SK-N-SH (cell line): ENCODE measurements around the gene GPR15. TPM values are rescaled to one million over a fixed set of nuclear protein-coding genes. Genes with fewer than 3 reads are reported as not detected.

Source experiments
- CTCF ChIA-PET: fragments of 300-600, 350-600 bp; formaldehyde crosslinking; extraction: SDS; loops from one replicate; lab custom pipeline; 2021; lab: Yijun Ruan, JAX
- POLR2A ChIA-PET: fragments of 350-600 bp; sonication (Branson Sonifier 250); formaldehyde crosslinking; extraction: SDS; loops from one replicate; lab custom pipeline; 2020; ENCODE audit warnings: antibody characterized with exemption, inconsistent platforms; lab: Yijun Ruan, JAX
- DNase-seq: peaks from one replicate; pipeline ENCODE4 v3.0.0; 2012
- H2AFZ ChIP-seq: fragments of 200-600 bp; sonication (generic); 2 replicates; pipeline ENCODE4 v1.8.1; 2016; ENCODE audit warnings: antibody characterized with exemption, mild to moderate bottlenecking, low read depth
- H3F3A ChIP-seq: fragments of 200-600 bp; sonication (generic); replicated peaks from 2 replicates; pipeline ENCODE3; 2016; ENCODE audit warnings: antibody characterized with exemption, mild to moderate bottlenecking; ENCODE audit not compliant: insufficient read depth
- H3K27ac ChIP-seq, 2 experiments: fragments of 200-500 bp in 1 of 2; fragments of 200-600 bp in 1 of 2; sonication (Bioruptor generic) in 1 of 2; sonication (generic), shearing (Covaris generic) in 1 of 2; 2 replicates each; pipeline versions ENCODE4 v1.5.1 to v1.6.1; 2014 to 2016; ENCODE audit warnings: low read depth in 2 of 2, inconsistent platforms in 1 of 2, low read length in 1 of 2, mild to moderate bottlenecking in 1 of 2, mixed read lengths in 1 of 2
- H3K27me3 ChIP-seq: fragments of 200-600 bp; sonication (generic), shearing (Covaris generic); 2 replicates; pipeline ENCODE4 v1.6.1; 2016; ENCODE audit warnings: mixed run types; ENCODE audit not compliant: insufficient read depth
- H3K36me3 ChIP-seq, 2 experiments: fragments of 200-500 bp in 1 of 2; fragments of 200-600 bp in 1 of 2; sonication (Bioruptor generic) in 1 of 2; sonication (generic) in 1 of 2; replicated peaks in 1 of 2; 2 replicates each; pipeline versions ENCODE3 to v1.5.1; 2014 to 2016; ENCODE audit warnings: low read length in 1 of 2, mild to moderate bottlenecking in 1 of 2; ENCODE audit not compliant: insufficient read depth in 2 of 2, control insufficient read depth in 1 of 2
- H3K4me1 ChIP-seq, 2 experiments: fragments of 200-500 bp in 1 of 2; fragments of 200-600 bp in 1 of 2; sonication (Bioruptor generic) in 1 of 2; sonication (generic), shearing (Covaris generic) in 1 of 2; 2 replicates each; pipeline versions ENCODE4 v1.5.1 to v1.6.1; 2014 to 2016; ENCODE audit warnings: low read depth in 1 of 2, low read length in 1 of 2, mixed run types in 1 of 2; ENCODE audit not compliant: insufficient read depth in 2 of 2, control insufficient read depth in 1 of 2
- H3K4me2 ChIP-seq: fragments of 200-600 bp; sonication (generic), shearing (Covaris generic); 2 replicates; pipeline ENCODE4 v1.6.1; 2017; ENCODE audit warnings: mixed run types
- H3K4me3 ChIP-seq, 2 experiments: fragments of 200-500 bp in 1 of 2; fragments of 200-600 bp in 1 of 2; sonication (Bioruptor generic) in 1 of 2; sonication (generic), shearing (Covaris generic) in 1 of 2; 2 replicates each; pipeline versions ENCODE4 v1.5.1 to v1.8.1; 2014 to 2016; ENCODE audit warnings: low read depth in 2 of 2, inconsistent platforms in 1 of 2, low read length in 1 of 2, mild to moderate bottlenecking in 1 of 2, mixed read lengths in 1 of 2, moderate library complexity in 1 of 2
- H3K79me2 ChIP-seq: fragments of 200-600 bp; sonication (generic); 2 replicates; pipeline ENCODE4 v1.8.1; 2017; ENCODE audit warnings: mild to moderate bottlenecking; ENCODE audit not compliant: insufficient read depth
- H3K9ac ChIP-seq: fragments of 200-600 bp; sonication (generic); 2 replicates; pipeline ENCODE4 v1.6.1; 2017; ENCODE audit warnings: mixed run types
- H3K9me2 ChIP-seq: fragments of 200-600 bp; sonication (generic); 2 replicates; pipeline ENCODE4 v1.6.1; 2017; ENCODE audit warnings: mixed run types
- H3K9me3 ChIP-seq: fragments of 200-600 bp; sonication (generic); 2 replicates; pipeline ENCODE4 v1.6.1; 2017; ENCODE audit warnings: mixed run types, mild to moderate bottlenecking, moderate library complexity
- H4K20me1 ChIP-seq: fragments of 200-600 bp; sonication (generic); 2 replicates; pipeline ENCODE4 v1.6.1; 2017; ENCODE audit warnings: mild to moderate bottlenecking, mixed run types; ENCODE audit not compliant: insufficient read depth
- ELF1 ChIP-seq: IDR thresholded peaks from 2 replicates; pipeline ENCODE4 v1.4.0; 2012
- EP300 ChIP-seq, 2 experiments: IDR thresholded peaks; 2 replicates each; pipeline versions ENCODE4 v1.4.0 to v1.6.1; 2012; ENCODE audit warnings: borderline replicate concordance in 1 of 2, low read depth in 1 of 2, low read length in 1 of 2
- EZH2phosphoT487 ChIP-seq: fragments of 200-600 bp; sonication (generic); IDR thresholded peaks from 2 replicates; pipeline ENCODE4 v1.6.1; 2017; ENCODE audit warnings: low read depth, mixed run types, mild to moderate bottlenecking, antibody characterized with exemption, moderate library complexity, borderline replicate concordance
- FOSL2 ChIP-seq: IDR thresholded peaks from 2 replicates; pipeline ENCODE4 v1.4.0; 2012; ENCODE audit warnings: low read depth, mild to moderate bottlenecking, moderate library complexity, borderline replicate concordance
- FOXJ3 ChIP-seq: sonication (generic); formaldehyde crosslinking; IDR thresholded peaks from 2 replicates; pipeline ENCODE4 v1.5.1; 2020; ENCODE audit warnings: mild to moderate bottlenecking, missing genetic modification reagents
- FOXM1 ChIP-seq: IDR thresholded peaks from 2 replicates; pipeline ENCODE4 v1.4.0; 2012; ENCODE audit warnings: low read depth, mild to moderate bottlenecking
- JUND ChIP-seq: IDR thresholded peaks from 2 replicates; pipeline ENCODE4 v1.4.0; 2012
- MXI1 ChIP-seq: IDR thresholded peaks from 2 replicates; pipeline ENCODE4 v1.6.1; 2012; ENCODE audit warnings: mild to moderate bottlenecking, low read depth, low read length, improper control_type of control experiment
- RAD21 ChIP-seq: IDR thresholded peaks from 2 replicates; pipeline ENCODE4 v1.6.1; 2012; ENCODE audit warnings: mild to moderate bottlenecking, low read length
- REST ChIP-seq: IDR thresholded peaks from 2 replicates; pipeline ENCODE4 v1.6.1; 2012; ENCODE audit warnings: mild to moderate bottlenecking, low read depth, low read length, moderate library complexity
- RFX5 ChIP-seq: IDR thresholded peaks from 2 replicates; pipeline ENCODE4 v1.6.1; 2012; ENCODE audit warnings: mild to moderate bottlenecking, improper control_type of control experiment, low read length
- RXRA ChIP-seq: IDR thresholded peaks from 2 replicates; pipeline ENCODE4 v1.4.0; 2012; ENCODE audit warnings: low read depth, mild to moderate bottlenecking, borderline replicate concordance
- SMC3 ChIP-seq: IDR thresholded peaks from 2 replicates; pipeline ENCODE4 v1.6.1; 2012; ENCODE audit warnings: low read depth, low read length, improper control_type of control experiment
- TCF12 ChIP-seq: IDR thresholded peaks from 2 replicates; pipeline ENCODE4 v1.4.0; 2012
- USF1 ChIP-seq: IDR thresholded peaks from 2 replicates; pipeline ENCODE4 v1.4.0; 2012; ENCODE audit warnings: low read depth, borderline replicate concordance
- YY1 ChIP-seq: IDR thresholded peaks from 2 replicates; pipeline ENCODE4 v1.4.0; 2012; ENCODE audit warnings: low read depth, mild to moderate bottlenecking
- WGBS: methylation state at CpG from one replicate; pipeline ENCODE4 v1.1.6; 2017; ENCODE audit warnings: low lambda C conversion rate; 5-methylcytosine and 5-hydroxymethylcytosine counted together
- polyA plus RNA-seq, 3 experiments: library from polyadenylated mRNA; depleted of rRNA; stranded (reverse); fragments of >200 nt; gene quantifications; 2 replicates each; pipeline ENCODE4 v1.2.3, GENCODE V29; 2012
- TF ChIP-seq, protein P1 (sequence below): IDR thresholded peaks from 2 replicates; pipeline ENCODE4 v1.4.0; 2012; ENCODE audit warnings: low read depth, borderline replicate concordance

The GPR15 gene
- polyA plus RNA-seq, 1 of the 3 experiments (the other 2 are of a cell fraction), result not detected

GRCh38 chr3:98540346-98540745 lies 8.6 kb downstream of the GPR15 start:
- no peak overlapping the region for H2AFZ ChIP-seq
- DNase-seq, result no peak
- H3K79me2 ChIP-seq, result no peaks in the 10 kb centered on the region
- H3F3A ChIP-seq, result peaks cover 3% of the 10 kb centered on the region
- no peaks in the 10 kb centered on the region for H3K36me3 ChIP-seq
- no peaks in the 10 kb centered on the region for H3K9me2 ChIP-seq
- no peak overlapping the region for H3K4me2 ChIP-seq
- no peak for TF ChIP-seq FOSL2
- TF ChIP-seq ELF1, result no peak
- TF ChIP-seq JUND, result no peak
- no peak for TF ChIP-seq FOXJ3 (CRISPR knock-in tag)
- TF ChIP-seq, protein P1, sequence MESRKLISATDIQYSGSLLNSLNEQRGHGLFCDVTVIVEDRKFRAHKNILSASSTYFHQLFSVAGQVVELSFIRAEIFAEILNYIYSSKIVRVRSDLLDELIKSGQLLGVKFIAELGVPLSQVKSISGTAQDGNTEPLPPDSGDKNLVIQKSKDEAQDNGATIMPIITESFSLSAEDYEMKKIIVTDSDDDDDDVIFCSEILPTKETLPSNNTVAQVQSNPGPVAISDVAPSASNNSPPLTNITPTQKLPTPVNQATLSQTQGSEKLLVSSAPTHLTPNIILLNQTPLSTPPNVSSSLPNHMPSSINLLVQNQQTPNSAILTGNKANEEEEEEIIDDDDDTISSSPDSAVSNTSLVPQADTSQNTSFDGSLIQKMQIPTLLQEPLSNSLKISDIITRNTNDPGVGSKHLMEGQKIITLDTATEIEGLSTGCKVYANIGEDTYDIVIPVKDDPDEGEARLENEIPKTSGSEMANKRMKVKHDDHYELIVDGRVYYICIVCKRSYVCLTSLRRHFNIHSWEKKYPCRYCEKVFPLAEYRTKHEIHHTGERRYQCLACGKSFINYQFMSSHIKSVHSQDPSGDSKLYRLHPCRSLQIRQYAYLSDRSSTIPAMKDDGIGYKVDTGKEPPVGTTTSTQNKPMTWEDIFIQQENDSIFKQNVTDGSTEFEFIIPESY, result no peak
- TF ChIP-seq RXRA, result no peak
- H4K20me1 ChIP-seq, result no peaks in the 10 kb centered on the region
- 0 out of 2 replicates have a peak, but pooled peaks cover 4% of the 10 kb centered on the region for H3K9me3 ChIP-seq
- CTCF ChIA-PET, result interaction anchor here (1.4 kb wide), 1 partner anchor 13 kb away, joined by 3 read pairs; no protein-coding TSS in a partner anchor
- H3K9ac ChIP-seq, result no peak overlapping the region
- POLR2A ChIA-PET, result no interaction called here
- no peak overlapping the region for H3K27ac ChIP-seq
- no peaks in the 10 kb centered on the region for H3K4me1 ChIP-seq
- H3K27me3 ChIP-seq, result peaks cover 4% of the 10 kb centered on the region; the same call in 1 of the 2 replicates
- H3K4me3 ChIP-seq, result no peak overlapping the region
- WGBS, result 42% methylated on average over 3 of the region's 3 CpGs

GRCh38 chr3:98541695-98542094 lies 9.9 kb downstream of the GPR15 start:
- H3K27ac ChIP-seq, result no peak overlapping the region
- ChIA-PET POLR2A (no interaction called here), CTCF (interaction anchor here (1.4 kb wide), 1 partner anchor 11 kb away, joined by 3 read pairs; no protein-coding TSS in a partner anchor)
- TF ChIP-seq YY1, result no peak
- peaks cover 3% of the 10 kb centered on the region for H3F3A ChIP-seq
- no peak for DNase-seq
- H3K4me3 ChIP-seq, result no peak overlapping the region
- H3K4me1 ChIP-seq, result no peaks in the 10 kb centered on the region
- H3K36me3 ChIP-seq, result no peaks in the 10 kb centered on the region
- H2AFZ ChIP-seq, result no peak overlapping the region
- no peak overlapping the region for H3K4me2 ChIP-seq
- H4K20me1 ChIP-seq, result no peaks in the 10 kb centered on the region
- no peaks in the 10 kb centered on the region for H3K79me2 ChIP-seq
- H3K27me3 ChIP-seq, result peaks cover 4% of the 10 kb centered on the region; the same call in 1 of the 2 replicates
- H3K9me2 ChIP-seq, result no peaks in the 10 kb centered on the region
- no peak overlapping the region for H3K9ac ChIP-seq
- H3K9me3 ChIP-seq, result 0 out of 2 replicates have a peak, but pooled peaks cover 4% of the 10 kb centered on the region
- WGBS, result 12% methylated on average over 1 of the region's 1 CpG

- POLR2A ChIA-PET, result no interaction called here
- no peak for TF ChIP-seq TCF12
- no peak for TF ChIP-seq REST
- no peak for TF ChIP-seq ELF1
- TF ChIP-seq MXI1, result no peak
- no peak for TF ChIP-seq SMC3
- no peak for TF ChIP-seq RFX5
- TF ChIP-seq USF1, result no peak
- TF ChIP-seq FOXM1, result no peak
- TF ChIP-seq RAD21, result no peak
- TF ChIP-seq YY1, result no peak
- TF ChIP-seq JUND, result no peak
- TF ChIP-seq EP300 (IDR thresholded peaks at IDR 0.05; ENCODE audit: borderline replicate concordance in 1 of 2, low read depth in 1 of 2, low read length in 1 of 2), result no peak
- TF ChIP-seq EZH2phosphoT487, result no peak
Observed at GRCh38 chr3:98542623-98543022, 10.8 kb downstream of the GPR15 start.

More at GRCh38 chr3:98542623-98543022, 10.8 kb downstream of the GPR15 start:
- WGBS, result 25% methylated on average over 1 of the region's 1 CpG
- no peaks in the 10 kb centered on the region for H3K79me2 ChIP-seq
- 0 out of 2 replicates have a peak, but pooled peaks cover 4% of the 10 kb centered on the region for H3K9me3 ChIP-seq
- CTCF ChIA-PET, result no interaction called here
- H2AFZ ChIP-seq, result no peak overlapping the region
- H3F3A ChIP-seq, result peaks cover 3% of the 10 kb centered on the region
- no peak for DNase-seq
- no peaks in the 10 kb centered on the region for H4K20me1 ChIP-seq
- H3K4me3 ChIP-seq, result no peak overlapping the region
- no peak overlapping the region for H3K9ac ChIP-seq
- H3K27ac ChIP-seq, result no peak overlapping the region
- H3K36me3 ChIP-seq, result no peaks in the 10 kb centered on the region
- peaks cover 4% of the 10 kb centered on the region; the same call in 1 of the 2 replicates for H3K27me3 ChIP-seq
- no peak overlapping the region for H3K4me2 ChIP-seq
- no peaks in the 10 kb centered on the region for H3K9me2 ChIP-seq
- no peaks in the 10 kb centered on the region for H3K4me1 ChIP-seq
